Measurements from ENCODE around the gene SCN5A. TPM values are rescaled to one million over a fixed set of nuclear protein-coding genes. Genes with fewer than 3 reads are reported as not detected.
A peak's percentile ranks its signal among the peaks of the same experiment; 100 is the strongest.

Gene SCN5A
- total and polyA plus RNA-seq, 10 donors: 0.02 to 1.2 (median 0.17) TPM; not detected in 3

- intact Hi-C loops (cut with DNase I; ENCODE audit: low total_unique reads): no loop called here
- Histone ChIP-seq H3K9me3 (no peaks in the 10 kb centered on the region), H3K4me1 (no peaks in the 10 kb centered on the region), H3K27ac (no peak overlapping the region), H3K27me3 (replicated peaks in 1 of 7) (peaks cover 0 to 8% (median 0%) of the 10 kb centered on the region in 7 donors), H3K36me3 (peaks cover 0 to 7% (median 0%) of the 10 kb centered on the region in 6 donors), H3K4me3 (no peak overlapping the region)
- 85 to 95% (median 92%) methylated on average over 9 to 13 of the region's 13 CpGs for WGBS, 5 donors
- DNase-seq: peak; percentile 69
- no peak for TF ChIP-seq CTCF (IDR thresholded peaks at IDR 0.05 in 8 of 11, conservative IDR thresholded peaks at IDR 0.05 in 3 of 11)
- no peak for TF ChIP-seq POLR2A (IDR thresholded peaks at IDR 0.05)
- no peak for TF ChIP-seq POLR2AphosphoS5 (IDR thresholded peaks at IDR 0.05)
These were observed 50.7 kb downstream of the SCN5A start for GRCh38 chr3:38598791-38599190.

GRCh38 chr3:38597502-38598060, 51.9 kb downstream of the SCN5A start:
- 89 to 96% (median 90%) methylated on average over 10 to 12 of the region's 12 CpGs for WGBS, 5 donors
- Histone ChIP-seq H3K36me3 (no peaks in the 10 kb centered on the region), H3K27ac (no peak overlapping the region), H3K9me3 (no peaks in the 10 kb centered on the region), H3K27me3 (replicated peaks in 1 of 7) (peaks cover 0 to 8% (median 0%) of the 10 kb centered on the region in 7 donors), H3K4me1 (no peaks in the 10 kb centered on the region), H3K4me3 (no peak overlapping the region)
- TF ChIP-seq POLR2AphosphoS5 (IDR thresholded peaks at IDR 0.05): no peak
- TF ChIP-seq POLR2A (IDR thresholded peaks at IDR 0.05): no peak
- TF ChIP-seq CTCF (IDR thresholded peaks at IDR 0.05 in 8 of 11, conservative IDR thresholded peaks at IDR 0.05 in 3 of 11): no peak
- peak; percentile 51 for DNase-seq
- intact Hi-C loops (cut with DNase I; ENCODE audit: low total_unique reads): no loop called here

- no peak for DNase-seq
- peaks cover 0 to 8% (median 0%) of the 10 kb centered on the region in 7 donors for H3K27me3 ChIP-seq (replicated peaks in 1 of 7)
- H3K27ac ChIP-seq: no peak overlapping the region
- intact Hi-C loops (cut with DNase I; ENCODE audit: low total_unique reads): no loop called here
- H3K9me3 ChIP-seq: no peaks in the 10 kb centered on the region
- 76 to 89% (median 82%) methylated on average over 6 of the region's 6 CpGs for WGBS, 5 donors
- no peaks in the 10 kb centered on the region for H3K4me1 ChIP-seq
- TF ChIP-seq POLR2AphosphoS5 (IDR thresholded peaks at IDR 0.05) (no peak), POLR2A (IDR thresholded peaks at IDR 0.05) (no peak), CTCF (IDR thresholded peaks at IDR 0.05 in 8 of 11, conservative IDR thresholded peaks at IDR 0.05 in 3 of 11) (no peak)
- no peak overlapping the region for H3K4me3 ChIP-seq
- H3K36me3 ChIP-seq: no peaks in the 10 kb centered on the region
These were observed 54.1 kb downstream of the SCN5A start for GRCh38 chr3:38595393-38595792.

- no peak for DNase-seq
- H3K27ac ChIP-seq: no peak overlapping the region
- H3K4me3 ChIP-seq: no peak overlapping the region
- peaks cover 0 to 11% (median 0%) of the 10 kb centered on the region in 7 donors for H3K27me3 ChIP-seq (replicated peaks in 1 of 7)
- H3K9me3 ChIP-seq: no peaks in the 10 kb centered on the region
- TF ChIP-seq POLR2A (IDR thresholded peaks at IDR 0.05) (no peak), CTCF (IDR thresholded peaks at IDR 0.05 in 8 of 11, conservative IDR thresholded peaks at IDR 0.05 in 3 of 11) (no peak), POLR2AphosphoS5 (IDR thresholded peaks at IDR 0.05) (no peak)
- no peaks in the 10 kb centered on the region for H3K36me3 ChIP-seq
- 71 to 91% (median 80%) methylated on average over 2 of the region's 2 CpGs for WGBS, 5 donors
- H3K4me1 ChIP-seq: no peaks in the 10 kb centered on the region
- intact Hi-C loops (cut with DNase I; ENCODE audit: low total_unique reads): no loop called here
These were observed 59.0 kb downstream of the SCN5A start for GRCh38 chr3:38590521-38590920.
